ENCODE data around the gene MRPS5.

Gene MRPS5

DNA sequence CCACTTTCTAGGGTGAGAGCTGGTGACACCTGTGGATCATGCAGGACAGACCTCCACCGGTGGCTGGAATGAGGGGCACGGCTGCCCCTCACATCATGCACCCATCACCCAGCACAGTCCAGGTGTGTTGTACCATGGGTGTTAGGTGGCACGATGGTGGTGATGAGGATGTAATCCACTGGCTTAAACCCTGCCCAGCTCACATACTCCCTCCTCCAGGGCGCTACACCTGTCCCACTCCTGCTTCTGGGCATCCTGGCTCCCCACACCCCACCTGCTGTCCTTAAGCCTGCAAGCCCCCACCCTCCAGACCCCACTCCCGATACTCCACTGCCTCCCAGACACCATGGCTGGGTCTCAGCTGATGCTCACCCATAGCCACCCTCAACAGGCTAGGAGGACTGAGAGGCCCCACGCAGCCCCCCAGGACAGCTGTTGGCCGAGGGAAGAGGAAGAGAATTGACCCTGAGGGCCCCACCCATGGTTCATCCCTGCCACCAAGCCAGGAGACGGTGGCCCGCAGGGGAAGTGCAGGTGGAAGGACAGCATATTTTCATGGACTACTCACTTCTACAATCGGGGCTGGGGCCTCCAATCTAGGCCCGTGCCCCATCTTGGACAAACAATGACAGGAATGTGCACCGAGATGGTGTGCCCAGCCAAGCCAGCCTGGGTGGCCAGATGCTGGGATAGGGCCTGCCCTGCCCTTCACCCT lies 61.8 kb downstream of the MRPS5 start:
- no peak for DNase-seq

GRCh38 chr2:95058989-95059641 lies 62.5 kb downstream of the MRPS5 start:
- DNase-seq = no peak

GRCh38 chr2:95058466-95058988 lies 63.1 kb downstream of the MRPS5 start:
- no peak for DNase-seq

GRCh38 chr2:95057535-95058370 lies 63.9 kb downstream of the MRPS5 start:
- no peak for DNase-seq

DNA sequence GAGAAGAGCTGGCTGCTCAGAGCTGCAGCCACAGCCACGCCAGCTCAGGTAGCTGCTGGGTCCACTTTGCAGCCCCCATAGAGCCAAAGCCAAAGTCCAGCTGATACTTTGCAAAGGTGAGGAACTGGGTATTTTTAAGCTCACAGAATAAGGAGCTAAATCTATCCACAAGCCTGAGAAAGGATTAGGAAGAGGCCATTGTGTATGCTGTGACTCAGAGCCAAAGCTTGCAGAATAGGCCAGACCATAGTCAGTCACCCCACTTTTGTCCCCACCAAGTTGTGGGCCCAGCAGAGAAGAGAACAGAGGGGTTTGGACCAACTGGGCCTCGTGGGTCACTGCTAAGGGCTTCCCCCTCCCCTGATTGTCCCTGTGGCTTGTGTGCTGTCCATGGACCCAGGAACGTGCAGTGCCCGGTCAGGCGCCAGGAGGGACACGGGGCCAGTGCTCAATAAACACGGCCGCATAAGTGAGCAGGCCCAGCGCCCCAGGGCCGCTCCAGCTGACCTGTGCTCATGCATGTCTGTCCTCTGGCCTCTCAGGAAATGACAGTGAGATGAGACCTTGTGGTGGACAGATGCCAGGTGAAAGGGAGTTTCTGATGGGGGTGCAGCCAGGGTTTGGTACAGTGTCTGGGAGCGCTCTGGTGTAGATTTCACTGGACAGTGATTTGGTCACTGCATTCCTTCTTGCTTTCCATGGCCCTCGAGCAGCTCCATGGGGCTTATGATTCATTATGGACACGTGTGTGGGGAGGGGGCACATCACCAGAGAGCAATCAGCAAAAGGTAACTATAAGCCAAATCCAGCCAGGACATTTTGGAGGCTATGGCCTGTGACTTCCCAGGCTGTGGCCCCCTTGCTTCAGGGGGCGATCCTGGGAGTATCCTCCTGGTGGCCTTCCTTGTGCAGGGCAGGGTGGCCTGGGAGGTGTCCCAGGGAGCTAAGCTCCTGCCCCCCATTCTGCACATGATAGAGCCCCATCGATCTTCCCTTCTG lies 64.8 kb downstream of the MRPS5 start:
- DNase-seq = no peak

- DNase-seq = no peak
These were observed 65.6 kb downstream of the MRPS5 start for GRCh38 chr2:95056044-95056443.

- no peak for DNase-seq
These were observed 66.3 kb downstream of the MRPS5 start for GRCh38 chr2:95055262-95055661.

- no peak for DNase-seq
These were observed 67.6 kb downstream of the MRPS5 start for GRCh38 chr2:95054016-95054415.

- DNase-seq = no peak
These were observed 68.1 kb downstream of the MRPS5 start for GRCh38 chr2:95053543-95053942.

GRCh38 chr2:95052804-95053479 lies 68.7 kb downstream of the MRPS5 start:
- no peak for DNase-seq

- no peak for DNase-seq
These were observed 69.3 kb downstream of the MRPS5 start for GRCh38 chr2:95052307-95052706.

- DNase-seq = no peak
These were observed 70.0 kb downstream of the MRPS5 start for GRCh38 chr2:95051626-95052025.

DNA sequence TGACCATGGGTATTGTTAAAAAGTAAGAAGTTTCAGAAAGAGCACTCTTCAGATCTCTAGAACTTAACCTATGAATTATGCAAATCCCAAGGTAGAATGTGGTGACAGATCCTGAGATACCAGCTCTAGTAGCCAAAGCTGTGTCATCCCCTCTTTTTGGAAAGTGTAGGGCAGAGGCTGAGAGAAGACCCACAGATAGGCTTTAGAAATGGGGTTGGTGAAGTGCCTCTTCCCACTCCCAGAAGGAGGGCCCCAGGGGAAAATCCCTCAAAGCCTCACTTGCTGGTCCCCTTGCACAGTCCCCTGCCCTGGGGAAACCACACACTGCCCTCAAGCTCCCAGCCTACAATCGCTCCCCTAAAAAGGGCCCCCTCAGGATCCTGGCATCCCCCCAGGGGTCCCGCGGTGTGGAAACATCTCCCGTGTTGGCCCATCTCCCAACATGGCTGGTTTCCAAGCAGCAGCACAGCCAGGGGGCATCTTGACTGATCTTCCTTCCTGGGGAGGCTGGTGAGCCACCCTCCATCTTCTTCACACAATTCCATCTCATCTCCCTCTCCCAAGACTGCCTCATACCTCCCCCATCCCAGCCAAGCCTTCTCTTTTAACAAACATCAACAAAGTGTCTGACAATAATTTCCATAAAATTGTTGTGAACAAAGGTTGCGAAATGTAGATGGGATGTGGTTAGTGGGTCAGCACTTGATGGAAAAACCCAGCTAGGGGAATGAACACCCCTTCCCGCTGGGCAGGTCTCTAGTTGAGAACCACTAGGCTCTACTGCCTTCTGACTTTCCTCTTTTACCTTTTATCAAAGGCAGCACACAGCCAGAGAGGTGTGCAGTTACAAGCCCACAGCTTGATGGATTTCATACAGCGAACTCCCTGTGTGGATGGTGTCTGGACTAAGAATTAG lies 71.0 kb downstream of the MRPS5 start:
- DNase-seq = no peak

DNA sequence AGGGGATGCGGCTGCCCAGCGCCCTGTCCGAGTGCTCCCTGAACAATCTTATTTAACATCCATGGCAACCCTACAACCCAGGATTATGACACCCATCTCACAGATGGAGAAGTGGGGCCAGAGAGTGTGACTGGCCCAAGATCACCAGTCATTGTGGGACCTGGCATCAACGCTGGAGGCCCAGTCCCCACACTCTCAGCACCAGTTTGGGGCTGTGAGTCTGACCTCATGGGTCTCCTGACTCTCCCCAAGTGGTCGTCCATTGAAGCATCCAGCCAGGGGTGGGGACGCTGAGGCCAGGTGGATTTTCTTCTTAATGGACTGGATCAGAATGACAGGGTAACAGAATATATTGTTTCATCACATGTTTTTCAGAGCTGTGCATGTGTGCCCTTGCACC lies 71.6 kb downstream of the MRPS5 start:
- DNase-seq = no peak

- no peak for DNase-seq
These were observed 72.0 kb downstream of the MRPS5 start for GRCh38 chr2:95049683-95049955.

- no peak for DNase-seq
These were observed 72.6 kb downstream of the MRPS5 start for GRCh38 chr2:95048825-95049682.

DNA sequence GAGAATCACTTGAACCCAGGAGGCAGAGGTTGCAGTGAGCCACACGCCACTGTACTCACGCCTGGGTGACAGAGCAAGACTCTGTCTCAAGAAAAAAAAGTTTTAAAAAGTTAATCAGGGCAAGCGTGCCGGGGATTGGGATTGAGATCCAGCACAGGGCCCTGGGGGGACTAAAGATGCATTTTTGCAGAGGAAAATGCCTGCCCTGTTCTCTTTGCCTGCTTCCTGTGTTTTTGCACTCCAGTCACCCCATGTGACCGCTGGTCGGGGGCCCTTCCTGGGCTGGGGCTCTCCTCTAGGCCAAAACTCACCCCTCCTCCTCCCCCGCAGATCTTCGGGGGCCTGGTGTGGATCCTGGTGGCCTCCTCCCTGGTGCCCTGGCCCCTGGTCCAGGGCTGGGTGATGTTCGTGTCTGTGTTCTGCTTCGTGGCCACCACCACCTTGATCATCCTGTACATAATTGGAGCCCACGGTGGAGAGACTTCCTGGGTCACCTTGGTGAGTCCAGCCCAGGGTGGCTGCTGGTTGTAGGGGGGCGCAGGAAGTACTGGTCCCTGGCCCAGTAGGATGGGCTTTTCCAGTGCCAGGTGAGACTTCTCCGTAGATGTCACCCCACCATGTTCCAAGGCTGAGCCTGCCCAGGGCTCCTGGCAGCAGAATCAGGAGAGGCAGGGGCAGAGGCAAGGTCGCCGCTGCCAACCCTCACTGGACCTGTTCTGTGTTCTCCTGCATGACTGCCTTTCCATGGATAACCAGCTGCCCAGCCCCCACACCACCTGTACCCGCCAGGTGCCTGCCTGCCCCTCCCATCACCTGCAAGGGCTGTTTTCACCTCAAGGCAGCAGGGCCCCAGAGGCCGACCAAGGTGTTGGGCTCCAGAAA lies 73.7 kb downstream of the MRPS5 start:
- no peak for DNase-seq

- DNase-seq = no peak
These were observed 75.1 kb downstream of the MRPS5 start for GRCh38 chr2:95046371-95047112.

Measured in NCI-H2107 (cell line).